AG10803 (cell line): ENCODE data around the gene HDGFL2.

Source experiments
- DNase-seq: peaks from one replicate; pipeline ENCODE4 v3.0.0; 2010; ENCODE audit warnings: low read depth
- H3K4me3 ChIP-seq: 2 replicates; pipeline ENCODE4 v1.5.1; 2011; ENCODE audit warnings: mild to moderate bottlenecking, low read length, control low read depth
- TF ChIP-seq, protein P1 (sequence below): conservative IDR thresholded peaks from 2 replicates; pipeline ENCODE4 v1.5.1; 2011; ENCODE audit warnings: mild to moderate bottlenecking, low read length, control low read depth, inconsistent platforms

HDGFL2 gene

DNA sequence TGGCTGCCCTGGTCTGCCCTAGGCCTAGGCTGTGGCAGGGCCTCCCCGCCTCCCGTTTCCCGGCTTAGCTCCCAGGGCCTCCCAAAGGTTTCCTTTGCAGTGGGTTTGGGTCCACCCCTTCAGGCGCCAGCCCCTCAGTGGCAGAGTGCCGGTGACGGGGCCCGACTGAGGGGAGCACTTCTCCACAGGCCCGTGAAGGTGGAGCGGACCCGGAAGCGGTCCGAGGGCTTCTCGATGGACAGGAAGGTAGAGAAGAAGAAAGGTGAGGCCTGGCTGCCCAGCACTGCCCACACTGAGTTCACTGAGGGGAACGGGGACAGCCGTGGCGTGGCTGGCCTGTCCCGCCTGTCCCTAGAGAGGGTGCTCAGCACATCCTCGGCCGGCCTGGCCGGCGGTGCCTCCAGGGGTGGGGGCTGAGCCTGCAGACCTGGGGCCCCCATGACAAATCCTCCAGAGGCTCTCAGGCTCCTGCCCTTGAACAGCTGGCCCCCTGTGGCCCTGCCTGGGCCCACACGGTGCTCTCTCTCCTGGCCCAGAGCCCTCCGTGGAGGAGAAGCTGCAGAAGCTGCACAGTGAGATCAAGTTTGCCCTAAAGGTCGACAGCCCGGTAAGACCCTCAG, 25.8 kb downstream of the HDGFL2 start:
- no peak overlapping the region for H3K4me3 ChIP-seq
- TF ChIP-seq, protein P1, sequence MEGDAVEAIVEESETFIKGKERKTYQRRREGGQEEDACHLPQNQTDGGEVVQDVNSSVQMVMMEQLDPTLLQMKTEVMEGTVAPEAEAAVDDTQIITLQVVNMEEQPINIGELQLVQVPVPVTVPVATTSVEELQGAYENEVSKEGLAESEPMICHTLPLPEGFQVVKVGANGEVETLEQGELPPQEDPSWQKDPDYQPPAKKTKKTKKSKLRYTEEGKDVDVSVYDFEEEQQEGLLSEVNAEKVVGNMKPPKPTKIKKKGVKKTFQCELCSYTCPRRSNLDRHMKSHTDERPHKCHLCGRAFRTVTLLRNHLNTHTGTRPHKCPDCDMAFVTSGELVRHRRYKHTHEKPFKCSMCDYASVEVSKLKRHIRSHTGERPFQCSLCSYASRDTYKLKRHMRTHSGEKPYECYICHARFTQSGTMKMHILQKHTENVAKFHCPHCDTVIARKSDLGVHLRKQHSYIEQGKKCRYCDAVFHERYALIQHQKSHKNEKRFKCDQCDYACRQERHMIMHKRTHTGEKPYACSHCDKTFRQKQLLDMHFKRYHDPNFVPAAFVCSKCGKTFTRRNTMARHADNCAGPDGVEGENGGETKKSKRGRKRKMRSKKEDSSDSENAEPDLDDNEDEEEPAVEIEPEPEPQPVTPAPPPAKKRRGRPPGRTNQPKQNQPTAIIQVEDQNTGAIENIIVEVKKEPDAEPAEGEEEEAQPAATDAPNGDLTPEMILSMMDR = no peak
- no peak for DNase-seq

DNA sequence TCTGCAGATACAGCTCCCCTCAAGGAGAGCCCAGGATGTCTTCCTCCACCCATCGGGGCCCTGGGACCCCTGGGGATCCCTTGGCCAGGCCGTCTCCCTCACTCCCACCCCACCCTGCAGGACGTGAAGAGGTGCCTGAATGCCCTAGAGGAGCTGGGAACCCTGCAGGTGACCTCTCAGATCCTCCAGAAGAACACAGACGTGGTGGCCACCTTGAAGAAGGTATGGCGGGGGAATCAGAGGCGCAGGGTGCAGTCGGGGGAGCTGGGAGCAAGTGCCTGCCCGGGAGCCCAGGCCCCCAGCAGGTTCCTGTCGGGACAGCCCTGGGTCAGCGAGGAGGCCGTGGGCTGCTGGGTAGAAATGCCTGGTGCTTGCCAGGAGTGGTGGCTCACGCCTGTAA, 26.6 kb downstream of the HDGFL2 start:
- TF ChIP-seq, protein P1 = no peak

DNA sequence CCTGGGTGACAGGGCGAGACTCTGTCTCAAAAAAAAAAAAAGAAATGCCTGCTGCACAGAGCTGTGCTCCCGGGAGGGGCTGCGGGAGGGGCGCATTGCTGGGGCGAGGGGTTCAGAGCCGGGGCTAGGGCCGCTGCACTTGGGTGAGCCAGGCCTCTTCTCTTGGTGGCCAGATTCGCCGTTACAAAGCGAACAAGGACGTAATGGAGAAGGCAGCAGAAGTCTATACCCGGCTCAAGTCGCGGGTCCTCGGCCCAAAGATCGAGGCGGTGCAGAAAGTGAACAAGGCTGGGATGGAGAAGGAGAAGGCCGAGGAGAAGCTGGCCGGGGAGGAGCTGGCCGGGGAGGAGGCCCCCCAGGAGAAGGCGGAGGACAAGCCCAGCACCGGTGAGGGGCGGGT, 27.2 kb downstream of the HDGFL2 start:
- TF ChIP-seq, protein P1 = no peak
- H3K4me3 ChIP-seq = no peak overlapping the region
- no peak for DNase-seq

More for the DNA sequence above, 26.6 kb downstream of the HDGFL2 start:
- no peak for DNase-seq
- H3K4me3 ChIP-seq = no peak overlapping the region

DNA sequence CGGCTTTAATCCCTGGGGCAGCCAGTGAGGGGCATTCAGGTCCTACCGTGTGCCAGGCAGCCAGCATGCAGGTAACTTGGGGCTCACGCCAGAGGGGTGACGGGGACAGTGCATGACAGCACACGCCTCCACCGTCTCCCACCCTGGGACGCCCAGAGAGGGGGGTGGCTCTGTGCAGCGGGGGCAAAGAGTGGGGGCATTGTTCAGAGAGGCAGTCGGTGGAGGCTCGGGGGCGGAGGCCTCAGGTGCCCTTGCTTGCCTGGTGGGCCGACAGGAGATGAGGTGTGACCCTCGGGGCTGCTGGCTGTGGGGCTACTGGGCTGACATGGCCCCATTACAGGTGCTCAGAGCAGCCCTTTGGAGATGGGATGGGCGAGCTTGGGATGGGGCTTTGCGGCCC, 27.8 kb downstream of the HDGFL2 start:
- no peak overlapping the region for H3K4me3 ChIP-seq
- TF ChIP-seq, protein P1 = no peak
- no peak for DNase-seq

DNA sequence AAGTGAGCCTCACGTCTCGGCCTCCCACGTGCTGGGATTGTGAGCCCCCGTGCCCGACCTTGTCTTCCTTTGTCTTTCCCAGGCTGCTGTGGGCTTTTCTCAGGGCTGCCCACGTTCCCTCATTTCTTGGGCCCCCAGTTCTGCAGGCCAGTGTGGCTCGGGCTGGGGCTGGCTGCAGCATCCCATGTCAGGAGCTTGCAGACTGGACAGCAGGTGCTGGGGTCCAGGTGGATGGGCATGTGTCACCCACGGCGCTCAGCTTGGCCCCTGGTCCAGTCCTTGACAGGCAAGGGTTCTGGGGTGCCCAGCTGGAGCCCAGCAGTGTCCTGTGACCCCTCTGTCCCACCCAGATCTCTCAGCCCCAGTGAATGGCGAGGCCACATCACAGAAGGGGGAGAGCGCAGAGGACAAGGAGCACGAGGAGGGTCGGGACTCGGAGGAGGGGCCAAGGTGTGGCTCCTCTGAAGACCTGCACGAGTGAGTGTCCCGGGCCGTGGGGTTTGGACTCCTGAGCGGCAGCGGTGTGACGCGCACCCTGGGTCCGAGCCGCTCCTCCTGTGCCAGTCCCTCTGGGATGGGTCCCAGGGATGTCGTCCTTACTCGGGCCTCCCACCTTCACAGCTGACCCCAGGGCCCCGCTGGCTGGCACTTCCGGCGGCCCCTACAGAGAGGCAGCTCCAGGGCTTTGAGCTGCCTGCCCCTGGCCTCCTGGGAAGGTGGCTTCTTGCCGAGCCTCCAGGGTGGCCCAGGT, 28.9 kb downstream of the HDGFL2 start:
- TF ChIP-seq, protein P1 = no peak
- DNase-seq = no peak
- H3K4me3 ChIP-seq = no peak overlapping the region

DNA sequence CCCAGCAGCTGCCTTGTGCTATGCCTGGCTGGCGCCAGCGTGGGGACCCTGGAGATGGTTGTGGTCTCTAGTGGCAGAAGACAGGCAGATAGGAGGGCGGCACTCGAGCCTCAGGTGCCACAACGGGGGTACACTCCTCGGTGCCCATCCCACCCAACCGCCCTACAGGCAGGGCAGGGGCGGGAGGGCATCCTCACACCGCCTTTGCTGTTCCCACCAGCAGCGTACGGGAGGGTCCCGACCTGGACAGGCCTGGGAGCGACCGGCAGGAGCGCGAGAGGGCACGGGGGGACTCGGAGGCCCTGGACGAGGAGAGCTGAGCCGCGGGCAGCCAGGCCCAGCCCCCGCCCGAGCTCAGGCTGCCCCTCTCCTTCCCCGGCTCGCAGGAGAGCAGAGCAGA, 29.6 kb downstream of the HDGFL2 start:
- TF ChIP-seq, protein P1 = no peak
- H3K4me3 ChIP-seq = no peak overlapping the region
- no peak for DNase-seq
